BLaER1 (cell line): Measurements from ENCODE around the gene ARRDC4.
A peak's percentile ranks its signal among the peaks of the same experiment; 100 is the strongest.

Experiments used
- H3K27ac ChIP-seq: shearing (Covaris generic); formaldehyde crosslinking; 2 replicates; pipeline ENCODE4 v1.8.1; 2022
- H3K27me3 ChIP-seq: shearing (Covaris generic); formaldehyde crosslinking; 2 replicates; pipeline ENCODE4 v1.8.1; 2022
- H3K36me3 ChIP-seq: shearing (Covaris generic); formaldehyde crosslinking; 2 replicates; pipeline ENCODE4 v1.8.1; 2022
- H3K4me1 ChIP-seq: shearing (Covaris generic); formaldehyde crosslinking; 2 replicates; pipeline ENCODE4 v1.8.1; 2022
- H3K4me2 ChIP-seq: shearing (Covaris generic); formaldehyde crosslinking; 2 replicates; pipeline ENCODE4 v1.8.1; 2022
- H3K4me3 ChIP-seq: shearing (Covaris generic); formaldehyde crosslinking; 2 replicates; pipeline ENCODE4 v1.8.1; 2022
- H3K9ac ChIP-seq: shearing (Covaris generic); formaldehyde crosslinking; 2 replicates; pipeline ENCODE4 v1.8.1; 2022
- H3K9me3 ChIP-seq: shearing (Covaris generic); formaldehyde crosslinking; 2 replicates; pipeline ENCODE4 v1.8.1; 2022
- H4K20me1 ChIP-seq: shearing (Covaris generic); formaldehyde crosslinking; 2 replicates; pipeline ENCODE4 v1.8.1; 2022
- Cebpa-rat ChIP-seq: shearing (Covaris generic); IDR thresholded peaks from 2 replicates; pipeline ENCODE4 v1.8.1; 2022

The ARRDC4 gene

GRCh38 chr15:97962263-97962662 lies 1.8 kb downstream of the ARRDC4 start:
- H3K27me3 ChIP-seq = peaks cover 11% of the 10 kb centered on the region; the same call in 1 of the 2 replicates
- peak overlapping the region; percentile 97 for H3K4me2 ChIP-seq
- peaks cover 41% of the 10 kb centered on the region for H3K4me1 ChIP-seq
- H4K20me1 ChIP-seq = peaks cover 33% of the 10 kb centered on the region; the same call in 1 of the 2 replicates
- no peaks in the 10 kb centered on the region for H3K9me3 ChIP-seq
- no peak overlapping the region; the same call in 1 of the 2 replicates for H3K4me3 ChIP-seq
- peaks cover 11% of the 10 kb centered on the region for H3K36me3 ChIP-seq
- no peak overlapping the region for H3K9ac ChIP-seq
- H3K27ac ChIP-seq = no peak overlapping the region
- TF ChIP-seq Cebpa-rat = no peak

GRCh38 chr15:97963779-97964178 lies 3.3 kb downstream of the ARRDC4 start:
- Histone ChIP-seq H3K9me3 (no peaks in the 10 kb centered on the region), H3K4me2 (no peak overlapping the region), H3K36me3 (peaks cover 17% of the 10 kb centered on the region), H4K20me1 (peaks cover 33% of the 10 kb centered on the region; the same call in 1 of the 2 replicates), H3K4me1 (peaks cover 41% of the 10 kb centered on the region), H3K27ac (no peak overlapping the region), H3K4me3 (no peak overlapping the region), H3K9ac (no peak overlapping the region), H3K27me3 (peaks cover 11% of the 10 kb centered on the region; the same call in 1 of the 2 replicates)
- TF ChIP-seq Cebpa-rat = no peak

GRCh38 chr15:97966246-97966645 lies 5.7 kb downstream of the ARRDC4 start:
- Histone ChIP-seq H3K27me3 (peaks cover 6% of the 10 kb centered on the region; the same call in 1 of the 2 replicates), H3K9me3 (no peaks in the 10 kb centered on the region), H3K4me3 (no peak overlapping the region), H4K20me1 (peaks cover 33% of the 10 kb centered on the region; the same call in 1 of the 2 replicates), H3K27ac (no peak overlapping the region), H3K4me2 (peak overlapping the region; percentile 48), H3K36me3 (peaks cover 41% of the 10 kb centered on the region), H3K4me1 (peaks cover 32% of the 10 kb centered on the region), H3K9ac (no peak overlapping the region)
- no peak for TF ChIP-seq Cebpa-rat

- H3K4me2 ChIP-seq = no peak overlapping the region
- peaks cover 49% of the 10 kb centered on the region for H3K36me3 ChIP-seq
- no peak for TF ChIP-seq Cebpa-rat
- no peak overlapping the region for H3K9ac ChIP-seq
- H4K20me1 ChIP-seq = peaks cover 25% of the 10 kb centered on the region; the same call in 1 of the 2 replicates
- H3K9me3 ChIP-seq = no peaks in the 10 kb centered on the region
- H3K4me1 ChIP-seq = peaks cover 23% of the 10 kb centered on the region
- H3K27ac ChIP-seq = no peak overlapping the region
- H3K27me3 ChIP-seq = no peaks in the 10 kb centered on the region; the same call in 1 of the 2 replicates
- H3K4me3 ChIP-seq = no peak overlapping the region
Measured at GRCh38 chr15:97966924-97967620, 6.6 kb downstream of the ARRDC4 start.

GRCh38 chr15:97967881-97968280 lies 7.4 kb downstream of the ARRDC4 start:
- peaks cover 17% of the 10 kb centered on the region; the same call in 1 of the 2 replicates for H4K20me1 ChIP-seq
- H3K9ac ChIP-seq = no peak overlapping the region
- H3K27ac ChIP-seq = no peak overlapping the region
- H3K4me1 ChIP-seq = peaks cover 15% of the 10 kb centered on the region
- H3K4me3 ChIP-seq = no peak overlapping the region
- H3K27me3 ChIP-seq = no peaks in the 10 kb centered on the region
- H3K36me3 ChIP-seq = peaks cover 57% of the 10 kb centered on the region
- no peak overlapping the region for H3K4me2 ChIP-seq
- TF ChIP-seq Cebpa-rat = no peak
- no peaks in the 10 kb centered on the region for H3K9me3 ChIP-seq

- Histone ChIP-seq H3K27me3 (no peaks in the 10 kb centered on the region), H3K36me3 (peaks cover 59% of the 10 kb centered on the region), H3K27ac (no peak overlapping the region), H3K4me1 (peaks cover 10% of the 10 kb centered on the region), H3K9me3 (no peaks in the 10 kb centered on the region), H3K4me2 (no peak overlapping the region), H4K20me1 (peaks cover 12% of the 10 kb centered on the region; the same call in 1 of the 2 replicates), H3K9ac (no peak overlapping the region), H3K4me3 (no peak overlapping the region)
- no peak for TF ChIP-seq Cebpa-rat
Measured at GRCh38 chr15:97968380-97968779, 7.9 kb downstream of the ARRDC4 start.

- no peaks in the 10 kb centered on the region for H4K20me1 ChIP-seq
- no peak for TF ChIP-seq Cebpa-rat
- H3K9me3 ChIP-seq = no peaks in the 10 kb centered on the region
- no peaks in the 10 kb centered on the region for H3K27me3 ChIP-seq
- no peak overlapping the region for H3K4me2 ChIP-seq
- 0 out of 2 replicates have a peak, but pooled peaks cover 5% of the 10 kb centered on the region for H3K4me1 ChIP-seq
- H3K9ac ChIP-seq = no peak overlapping the region
- peaks cover 55% of the 10 kb centered on the region for H3K36me3 ChIP-seq
- H3K4me3 ChIP-seq = no peak overlapping the region
- no peak overlapping the region for H3K27ac ChIP-seq
Measured at GRCh38 chr15:97972366-97972765, 11.9 kb downstream of the ARRDC4 start.

- Histone ChIP-seq H3K27me3 (no peaks in the 10 kb centered on the region), H3K9me3 (no peaks in the 10 kb centered on the region), H3K4me1 (peaks cover 22% of the 10 kb centered on the region), H3K4me3 (no peak overlapping the region), H4K20me1 (no peaks in the 10 kb centered on the region), H3K9ac (no peak overlapping the region), H3K27ac (no peak overlapping the region), H3K4me2 (no peak overlapping the region), H3K36me3 (peaks cover 27% of the 10 kb centered on the region)
- TF ChIP-seq Cebpa-rat = no peak
Measured at GRCh38 chr15:97976129-97976528, 15.6 kb downstream of the ARRDC4 start.

GRCh38 chr15:97976766-97977503 lies 16.4 kb downstream of the ARRDC4 start:
- Histone ChIP-seq H4K20me1 (no peaks in the 10 kb centered on the region), H3K4me3 (no peak overlapping the region), H3K27me3 (no peaks in the 10 kb centered on the region), H3K4me2 (no peak overlapping the region), H3K9ac (no peak overlapping the region), H3K4me1 (peaks cover 22% of the 10 kb centered on the region), H3K27ac (no peak overlapping the region), H3K36me3 (peaks cover 18% of the 10 kb centered on the region), H3K9me3 (no peaks in the 10 kb centered on the region)
- no peak for TF ChIP-seq Cebpa-rat

- TF ChIP-seq Cebpa-rat = no peak
- H3K4me1 ChIP-seq = peaks cover 22% of the 10 kb centered on the region
- no peak overlapping the region for H3K4me2 ChIP-seq
- no peaks in the 10 kb centered on the region for H3K27me3 ChIP-seq
- no peak overlapping the region for H3K4me3 ChIP-seq
- H3K27ac ChIP-seq = no peak overlapping the region
- no peak overlapping the region for H3K9ac ChIP-seq
- no peaks in the 10 kb centered on the region for H4K20me1 ChIP-seq
- peaks cover 10% of the 10 kb centered on the region; the same call in 1 of the 2 replicates for H3K36me3 ChIP-seq
- H3K9me3 ChIP-seq = no peaks in the 10 kb centered on the region
Measured at GRCh38 chr15:97977734-97978133, 17.2 kb downstream of the ARRDC4 start.
